ENCODE measurements around the gene COL7A1.
A peak's percentile ranks its signal among the peaks of the same experiment; 100 is the strongest.

COL7A1 gene

DNA sequence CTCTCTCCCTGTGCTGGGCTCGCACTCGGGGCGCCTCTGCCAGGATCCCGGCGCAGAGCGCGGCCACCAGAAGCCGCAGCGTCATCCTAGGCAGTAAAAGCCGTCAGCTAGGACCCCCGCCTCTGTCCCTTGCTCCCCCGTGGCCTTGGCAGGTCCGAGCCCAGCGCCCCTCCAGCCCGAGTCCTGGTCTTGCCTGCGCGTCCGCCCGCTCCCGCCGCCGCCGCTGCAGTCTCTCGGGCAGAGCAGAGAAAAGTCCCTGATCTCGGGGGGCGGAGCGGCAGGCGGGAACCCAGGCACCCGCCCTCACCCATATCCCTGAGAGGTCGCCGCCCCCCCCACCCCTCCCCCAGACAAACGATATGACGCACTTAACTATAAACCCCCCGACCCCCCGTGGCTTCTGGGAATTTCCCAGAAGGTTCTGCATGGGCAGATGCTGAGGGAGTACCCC is at the start of gene COL7A1:
Gene COL7A1, minus strand, starts transcription at position 255 of the 451 bp plus-strand sequence. Its CDS starts 170 bp downstream, at position 85.
- no peak for DNase-seq

DNA sequence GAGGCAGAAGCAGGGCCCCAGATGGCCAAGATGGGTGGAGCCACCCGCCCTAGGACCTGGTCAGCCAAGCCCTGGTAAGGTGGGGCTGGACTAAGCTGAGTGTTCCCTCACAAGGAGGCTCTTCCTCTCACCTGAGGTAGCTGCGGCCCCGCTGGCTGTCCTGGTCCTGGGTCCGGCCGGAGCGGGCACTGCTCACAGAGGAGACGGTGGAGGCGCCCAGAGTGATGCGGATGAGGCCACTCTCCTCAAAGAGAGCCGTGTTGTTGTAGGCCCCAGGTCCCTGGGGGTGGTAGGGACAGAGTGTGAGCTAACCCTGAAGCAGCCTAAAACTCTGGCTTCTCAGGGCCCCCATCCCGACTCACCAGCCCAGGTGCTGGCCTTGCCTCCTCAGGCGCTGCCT is 47.5 kb upstream of the COL7A1 start:
- DNase-seq, result no peak

DNA sequence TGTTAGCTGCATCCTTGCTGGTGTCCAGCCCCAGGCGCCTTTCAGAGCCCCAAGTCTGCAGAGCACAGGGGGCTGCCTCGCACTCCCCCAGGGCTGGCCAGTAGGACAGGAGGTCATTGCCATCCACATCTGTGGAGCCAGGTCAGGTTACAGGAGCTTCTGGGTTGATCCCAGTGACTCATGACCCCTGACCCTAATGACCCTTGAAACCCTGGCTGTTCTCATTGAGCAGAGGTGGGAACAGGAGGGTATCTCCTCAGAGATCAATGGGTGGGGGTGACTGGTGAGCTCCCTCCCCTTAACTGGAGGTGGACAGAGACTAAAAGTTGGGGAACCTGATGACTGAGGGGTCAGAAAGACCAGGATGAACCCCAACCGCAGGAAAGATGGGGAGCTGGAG is 46.3 kb upstream of the COL7A1 start:
- DNase-seq, result no peak

DNA sequence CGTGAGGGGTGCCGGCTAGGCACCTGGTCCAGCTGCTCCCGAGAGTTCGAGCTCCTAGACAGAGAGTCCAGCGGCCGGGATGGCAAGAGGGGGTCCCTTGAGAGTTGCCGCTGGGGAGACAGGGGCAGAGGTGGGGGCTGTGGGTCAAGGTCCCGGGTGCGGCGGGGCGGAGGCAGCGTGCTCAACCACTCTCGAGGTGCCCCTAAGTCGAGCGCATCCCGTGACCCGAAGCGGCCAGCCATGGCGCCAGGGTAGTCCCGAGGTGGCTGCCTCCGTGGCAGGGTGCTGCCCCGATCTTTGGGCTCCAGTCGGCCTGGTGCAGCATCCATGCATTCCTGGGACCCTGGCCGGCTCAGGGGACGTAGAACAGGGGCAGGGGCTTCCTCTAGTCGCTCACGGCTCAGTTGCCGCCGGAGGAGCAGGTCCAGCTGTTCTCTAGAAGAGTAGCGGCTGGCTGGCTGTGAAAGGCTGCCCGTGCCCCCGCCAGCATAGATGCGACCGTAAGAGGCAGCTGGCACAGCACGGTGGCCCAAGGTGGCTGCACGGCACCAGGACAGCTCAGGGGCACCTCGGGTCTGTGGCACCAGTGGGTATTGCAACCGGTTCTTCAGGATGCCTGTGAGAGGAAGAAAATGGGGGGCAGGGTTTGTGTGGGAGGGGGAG is 44.9 kb upstream of the COL7A1 start:
- DNase-seq, result no peak

DNA sequence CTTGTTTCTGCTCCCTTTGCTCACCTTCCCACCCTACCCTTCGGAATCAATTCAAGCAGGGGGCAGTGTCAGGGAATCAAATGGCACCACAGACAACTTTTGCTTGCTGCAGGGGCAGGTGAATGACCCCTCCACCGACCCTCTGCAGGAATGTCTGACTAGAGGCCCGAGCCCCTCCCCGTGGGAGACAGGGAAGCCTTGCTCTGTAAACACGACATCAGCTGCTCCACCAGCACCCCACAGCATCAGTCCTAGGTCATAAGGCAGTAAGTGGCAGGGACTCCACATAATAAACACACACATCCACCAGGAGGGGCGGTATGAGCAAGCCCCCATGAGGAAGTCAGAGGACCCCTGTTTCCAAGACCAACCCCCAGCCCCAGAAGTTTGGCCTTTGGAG is 42.2 kb upstream of the COL7A1 start:
- DNase-seq, result no peak

DNA sequence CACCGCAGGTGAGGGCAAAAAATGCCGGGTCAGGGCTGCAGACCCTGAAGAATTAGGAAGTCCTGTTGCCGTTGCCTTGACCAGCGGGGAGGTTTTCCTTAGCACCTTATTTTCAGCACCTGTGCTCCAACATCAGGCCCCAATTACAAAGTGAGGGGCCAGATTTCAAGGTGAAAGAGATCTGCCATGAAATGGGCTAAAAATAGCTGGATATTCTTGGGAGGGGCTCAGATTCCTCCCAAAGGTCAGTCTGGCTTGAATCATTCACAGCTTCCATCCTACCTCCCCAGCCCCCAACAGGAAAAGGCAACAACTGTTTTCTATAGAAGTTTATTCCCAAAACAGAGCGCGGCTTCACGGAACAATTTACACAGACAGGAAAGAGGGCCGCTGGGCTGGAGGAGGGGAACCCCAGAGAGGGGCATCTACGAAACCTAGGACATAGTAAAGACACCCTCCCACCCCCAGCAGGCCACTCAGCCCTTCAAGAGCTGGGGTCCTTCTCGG is 41.1 kb upstream of the COL7A1 start:
- no peak for DNase-seq

DNA sequence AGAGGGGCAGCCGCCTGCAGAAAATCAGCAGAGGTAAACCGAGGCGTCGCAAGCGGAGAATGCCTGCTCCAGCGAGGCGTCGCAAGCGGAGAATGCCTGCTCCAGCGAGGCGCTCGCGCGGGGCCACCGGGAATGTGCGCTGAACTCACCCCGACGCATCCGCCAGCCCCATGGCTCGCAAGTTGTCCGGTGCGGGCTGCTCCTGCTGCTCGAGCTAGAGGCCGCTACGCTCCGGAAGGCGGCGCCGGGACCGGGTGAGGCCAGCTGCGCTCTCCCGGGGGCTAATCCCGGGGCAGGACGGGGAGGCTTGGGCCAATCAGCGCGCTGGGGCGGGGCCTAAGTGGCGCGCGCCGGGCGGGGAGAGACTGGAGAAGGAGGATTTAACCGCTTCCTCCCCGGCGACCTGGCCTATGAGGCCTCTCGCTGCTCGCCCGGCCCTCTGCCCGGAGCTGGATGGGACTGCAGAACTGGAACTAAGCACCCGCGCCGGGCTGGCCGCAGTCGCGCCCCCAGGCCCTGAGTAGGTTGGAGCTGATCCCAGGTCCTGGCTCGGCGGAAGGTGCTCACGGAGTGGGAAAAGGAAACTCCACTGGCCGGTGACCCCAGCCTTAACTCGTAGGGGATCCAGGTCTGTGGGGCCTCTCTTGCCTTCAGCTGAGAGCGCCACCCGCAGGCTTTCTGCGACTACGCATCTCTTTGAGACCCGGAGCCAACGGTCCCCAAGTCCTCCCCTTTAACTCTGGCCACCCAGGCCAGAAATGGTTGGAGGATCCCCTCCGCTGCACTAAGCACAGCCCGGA is 40.3 kb upstream of the COL7A1 start, which contains the start of gene SLC26A6:
Gene SLC26A6, minus strand, starts transcription at position 240 of the 800 bp plus-strand sequence. Its CDS starts 68 bp downstream, at position 172.
- DNase-seq, result peak; percentile 67

DNA sequence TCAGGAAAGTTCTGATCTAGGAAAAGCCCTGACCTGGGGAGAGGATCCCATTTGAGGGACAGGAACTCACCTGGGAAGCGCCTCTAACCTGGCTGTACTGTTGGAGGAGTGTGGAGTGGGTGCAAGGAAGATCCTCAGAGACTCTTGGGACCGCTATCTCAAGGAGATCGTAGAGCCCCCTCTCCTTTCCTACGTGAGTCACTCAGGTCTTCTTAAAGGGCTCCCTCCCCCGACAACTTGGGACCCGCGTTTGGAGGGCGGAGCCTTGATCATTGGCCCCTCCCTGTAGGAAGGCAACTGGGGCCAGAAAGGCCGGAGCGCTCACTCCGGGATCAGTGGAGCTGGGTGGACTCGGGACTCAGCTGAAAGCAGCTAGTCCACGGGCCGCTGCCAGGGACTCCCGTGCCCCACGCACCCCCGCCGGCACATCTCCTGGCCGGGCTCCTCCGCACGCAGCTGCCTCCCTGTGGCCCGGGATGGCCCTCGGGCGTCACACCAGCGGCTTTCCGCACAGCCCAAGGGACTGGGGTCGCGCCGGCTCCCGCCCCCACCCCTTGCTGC is 39.6 kb upstream of the COL7A1 start:
- DNase-seq, result no peak

DNA sequence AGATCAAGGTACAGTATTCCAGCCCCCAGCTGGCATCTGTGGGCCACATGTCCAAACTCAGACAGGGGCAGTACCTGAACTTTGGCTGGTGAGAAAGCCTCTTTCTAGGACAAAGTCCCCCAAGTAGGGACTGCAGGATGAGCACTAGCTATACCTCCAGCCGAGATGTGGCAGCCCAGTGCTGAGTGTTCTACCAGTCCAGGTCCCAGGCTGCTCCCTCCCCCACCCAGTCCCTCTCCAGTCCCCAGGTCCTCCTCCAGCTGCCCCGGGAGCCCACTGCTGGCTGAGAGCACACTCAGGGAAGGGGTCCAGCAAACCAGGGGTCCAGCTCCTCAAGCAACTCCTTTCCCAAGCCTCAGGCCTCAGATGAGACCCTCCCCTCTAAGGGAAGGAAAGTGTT is 38.6 kb upstream of the COL7A1 start:
- DNase-seq, result no peak

DNA sequence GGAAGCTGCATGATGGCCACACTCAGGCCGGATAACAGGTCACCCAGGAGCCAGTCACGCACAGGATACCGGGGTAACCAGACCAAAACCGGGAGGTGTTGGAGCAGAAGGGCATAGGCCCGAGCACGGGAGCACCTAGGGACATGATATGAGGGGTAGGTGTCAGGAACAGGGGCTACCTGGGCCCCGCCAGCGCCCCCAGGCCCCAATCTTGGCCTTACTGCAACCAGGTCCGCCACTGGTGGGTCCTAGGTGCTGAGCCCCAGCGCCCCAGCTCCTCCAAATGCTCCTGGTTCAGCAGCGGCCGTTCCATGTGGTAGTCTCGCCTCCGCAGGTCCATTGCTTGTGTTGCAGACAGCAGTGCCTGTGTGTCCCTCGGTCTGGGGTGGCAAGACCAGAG is 38.1 kb upstream of the COL7A1 start:
- DNase-seq, result no peak

DNA sequence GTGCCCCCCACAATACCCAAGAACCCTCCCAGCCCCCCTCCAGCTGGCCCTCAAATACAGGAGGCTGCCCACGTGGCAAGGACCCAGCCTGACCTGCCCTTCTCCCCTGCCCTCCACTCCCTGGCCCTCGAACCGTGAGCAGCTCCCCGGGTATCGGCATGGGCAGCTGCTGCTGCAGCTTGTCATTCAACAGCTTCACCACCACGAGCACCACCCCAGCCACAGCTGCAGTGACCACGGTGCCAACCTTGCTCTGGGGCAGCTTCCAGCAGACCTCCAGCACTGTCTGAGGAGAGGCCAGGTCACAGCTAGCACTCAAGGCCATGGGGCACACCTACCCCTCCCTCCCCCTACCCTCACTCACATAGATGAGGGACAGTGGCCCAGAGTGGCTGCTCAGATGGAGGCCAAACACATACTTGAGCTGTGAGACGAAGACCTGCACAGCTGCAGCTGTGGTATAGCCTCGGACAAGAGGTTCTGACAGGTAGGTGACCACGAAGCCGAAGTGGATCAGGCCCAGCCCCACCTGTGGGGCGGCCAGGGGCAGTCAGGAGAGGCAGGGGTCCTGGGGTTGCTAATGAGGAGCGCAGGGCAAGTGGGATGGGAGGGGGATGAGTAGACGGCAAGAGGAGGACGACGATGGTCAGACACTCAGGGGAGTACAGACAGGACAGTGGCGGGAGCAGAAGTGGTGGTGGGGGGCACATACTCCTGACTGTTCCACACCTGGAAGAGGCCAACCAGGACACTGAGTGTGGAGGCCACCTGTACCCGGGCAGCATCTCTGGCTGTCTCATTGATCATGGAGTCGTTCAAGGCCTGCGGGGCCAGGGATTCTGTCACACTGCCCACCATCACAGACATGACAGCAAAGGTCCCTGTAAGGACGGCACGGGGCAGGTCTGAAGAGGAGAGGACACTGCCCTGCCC is 36.7 kb upstream of the COL7A1 start:
- no peak for DNase-seq

DNA sequence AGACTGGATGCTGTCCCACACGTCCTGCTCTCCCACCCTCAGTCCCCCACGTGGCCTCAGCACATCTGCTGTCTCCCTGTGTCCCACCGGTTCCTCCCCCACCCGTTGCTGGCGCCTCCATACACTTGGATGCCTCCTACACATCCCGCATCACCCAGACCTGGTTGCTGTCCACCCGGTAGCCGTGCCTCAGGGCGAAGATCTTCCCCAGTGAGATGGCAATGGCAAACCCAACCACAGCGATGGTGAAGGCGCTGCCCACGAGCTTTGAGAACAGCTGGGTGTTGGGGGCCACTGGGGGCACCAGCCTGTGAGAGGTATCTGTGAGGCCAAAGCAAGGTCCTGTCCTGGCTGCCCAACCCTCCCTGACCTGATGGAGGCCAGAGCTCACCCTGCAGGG is 35.7 kb upstream of the COL7A1 start:
- DNase-seq, result no peak

DNA sequence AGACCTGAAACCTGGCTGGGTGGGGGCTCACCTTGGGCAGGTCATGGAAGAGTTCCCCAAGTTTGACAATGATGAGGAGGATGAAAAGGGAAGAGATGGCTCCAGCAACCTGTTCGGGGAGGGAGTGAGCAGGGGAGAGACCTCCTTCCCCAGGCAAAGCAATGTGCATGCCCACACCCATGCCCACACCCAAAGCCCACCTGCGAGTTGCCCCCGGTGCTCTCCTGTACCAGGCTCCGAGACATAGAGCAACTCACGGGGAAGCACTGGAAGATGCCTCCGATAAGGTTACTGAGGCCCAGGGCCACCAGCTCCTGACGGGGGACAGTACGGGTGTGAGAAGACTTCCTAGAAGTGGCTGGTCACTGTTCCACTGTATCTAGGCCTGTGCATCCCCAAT is 35.3 kb upstream of the COL7A1 start:
- DNase-seq, result no peak

DNA sequence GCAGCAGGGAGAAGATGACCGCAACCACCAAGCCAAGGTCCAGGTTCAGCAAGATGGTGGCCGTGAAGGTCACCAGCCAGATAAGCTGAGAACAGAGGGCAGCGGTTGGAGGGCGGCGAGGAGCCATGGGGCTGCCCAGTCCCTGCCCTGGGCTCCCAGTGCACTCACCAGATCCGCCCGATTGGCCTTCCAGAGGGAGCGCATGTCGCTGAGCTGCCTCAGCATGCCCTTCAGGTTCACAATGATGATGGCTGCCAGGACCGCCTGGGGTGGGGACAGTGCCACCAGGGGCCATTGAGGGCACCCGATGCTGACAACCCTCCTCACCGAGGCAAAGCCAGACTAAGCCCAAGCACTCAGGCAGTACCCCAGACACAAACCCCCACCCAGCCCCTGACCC is 34.8 kb upstream of the COL7A1 start:
- no peak for DNase-seq

DNA sequence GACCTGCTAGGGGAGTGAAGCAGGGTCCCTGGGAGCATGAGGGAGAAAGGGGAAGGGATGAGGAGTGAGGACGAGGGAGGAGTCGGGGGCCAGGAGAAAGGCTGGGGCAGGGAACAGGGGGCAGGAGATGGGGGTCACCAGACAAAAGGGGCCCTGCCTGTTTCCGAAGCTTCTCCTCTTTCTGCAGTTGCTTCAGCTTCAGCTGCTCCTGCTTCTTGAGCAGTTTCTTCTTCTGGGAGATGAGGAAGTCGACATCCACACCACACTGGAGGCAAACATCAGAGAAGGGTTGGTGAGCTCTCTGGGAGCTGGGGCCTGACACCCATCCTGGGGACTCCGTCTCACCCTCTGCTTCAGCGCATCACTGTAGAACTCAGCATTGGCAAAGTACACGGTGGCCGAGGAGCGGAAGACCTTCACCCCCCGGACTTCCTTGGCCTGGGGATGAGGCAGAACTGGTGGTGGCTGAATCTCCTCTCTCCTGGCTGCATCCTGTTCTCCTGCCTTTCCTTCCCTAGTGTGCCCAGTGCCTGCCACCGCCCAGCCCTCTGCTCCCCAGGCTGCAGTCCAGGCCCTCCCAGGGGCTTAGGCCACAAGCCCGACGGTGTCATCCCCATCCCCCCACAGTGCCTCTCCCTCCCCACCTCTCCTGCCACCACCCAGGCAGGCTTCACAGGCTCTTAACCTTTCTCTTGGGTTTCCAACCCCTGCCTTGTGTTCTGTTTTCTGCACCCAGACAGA is 33.3 kb upstream of the COL7A1 start:
- no peak for DNase-seq

DNA sequence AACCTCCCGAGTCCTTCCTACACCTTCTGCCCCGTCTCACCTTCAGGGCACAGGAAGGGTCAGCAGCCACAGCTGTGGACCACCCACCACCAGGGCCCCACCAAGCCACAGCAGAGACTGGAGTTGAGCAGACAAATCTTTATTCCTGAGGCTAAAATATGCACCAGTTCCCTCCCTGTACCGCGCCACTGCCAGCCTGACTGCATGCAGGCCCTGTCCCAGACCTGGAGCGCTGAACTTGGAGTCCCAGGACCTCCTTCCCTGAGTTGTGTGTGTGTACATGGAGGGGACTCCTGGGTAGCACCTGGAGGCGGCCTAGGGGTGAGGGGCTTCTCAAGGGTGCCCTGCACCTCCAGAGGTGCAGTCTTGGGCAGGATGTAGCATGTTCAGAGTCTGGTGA is 30.5 kb upstream of the COL7A1 start:
- DNase-seq, result no peak

DNA sequence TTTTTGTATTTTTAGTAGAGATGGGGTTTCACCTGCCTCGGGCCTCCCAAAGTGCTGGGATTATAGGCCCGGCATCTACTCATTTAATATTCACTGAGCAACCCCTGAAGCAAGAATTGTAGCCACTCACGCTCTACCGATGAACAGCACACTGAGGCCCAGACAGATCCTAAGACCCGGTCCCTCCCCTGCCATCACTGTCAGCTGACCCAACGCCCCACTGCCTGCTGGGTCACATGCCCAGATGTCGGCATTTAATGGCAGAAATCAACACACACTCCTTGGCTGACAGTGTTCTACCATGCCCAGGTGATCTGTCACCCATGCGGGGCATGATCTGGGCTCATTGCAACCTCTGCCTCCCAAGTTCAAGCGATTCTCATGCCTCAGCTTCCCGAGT is 29.6 kb upstream of the COL7A1 start:
- DNase-seq, result no peak

DNA sequence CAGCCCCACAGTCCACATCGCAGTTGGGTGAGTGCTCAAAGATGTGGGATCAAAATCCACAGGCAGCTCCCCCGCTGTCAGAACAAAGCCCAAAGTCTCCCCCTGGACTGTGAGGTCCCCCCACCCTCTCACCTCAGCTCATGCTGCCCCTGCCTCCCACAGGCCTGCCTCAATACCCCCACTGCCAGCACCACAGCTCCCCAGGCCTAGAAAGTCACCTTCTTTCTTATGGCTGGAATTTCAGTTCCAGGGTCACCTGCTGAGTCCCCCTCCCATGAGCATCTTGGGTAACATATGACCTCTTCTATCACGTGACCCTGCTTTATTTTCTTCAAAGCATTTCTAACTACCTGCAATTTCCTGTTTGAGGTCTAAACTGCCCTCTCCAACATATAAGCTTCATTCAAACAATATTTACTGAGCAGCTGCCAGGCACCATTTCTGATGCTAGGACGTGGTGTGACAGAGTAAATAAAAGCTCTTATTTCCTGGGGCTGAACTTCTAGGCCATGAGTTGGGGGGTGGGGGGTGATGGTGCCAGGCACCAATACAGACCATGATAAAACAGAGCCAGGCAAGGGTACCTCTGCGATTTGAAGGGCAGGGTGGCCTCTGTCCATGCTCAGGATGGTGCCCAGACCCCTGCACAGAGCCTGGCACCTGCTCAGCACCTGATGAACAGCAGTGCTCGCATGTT is 28.9 kb upstream of the COL7A1 start:
- DNase-seq, result peak; percentile 70

DNA sequence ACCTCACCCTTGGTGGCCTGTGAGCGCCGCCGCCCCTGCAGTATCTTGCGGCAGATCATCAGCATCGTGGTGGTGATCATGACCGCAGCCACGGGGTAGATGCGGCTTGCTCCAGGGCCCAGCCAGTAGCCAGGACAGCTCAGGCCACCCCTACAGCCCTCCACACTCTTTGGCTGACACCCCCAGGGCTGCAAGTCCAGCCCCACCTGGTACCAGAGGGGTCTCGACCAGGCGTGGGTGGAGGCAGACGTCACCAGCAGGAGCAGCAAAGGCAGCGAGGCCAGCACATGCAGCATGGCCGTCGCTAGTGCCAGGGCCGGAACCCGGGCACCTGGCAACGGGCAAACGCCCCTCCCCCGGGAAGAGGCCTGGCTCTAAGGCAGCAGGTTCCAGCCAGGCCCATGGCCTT is 26.3 kb upstream of the COL7A1 start, which contains the start of gene TMEM89:
Gene TMEM89, minus strand, starts transcription at position 309 of the 409 bp plus-strand sequence. Its CDS starts 13 bp downstream, at position 296.
- no peak for DNase-seq

DNA sequence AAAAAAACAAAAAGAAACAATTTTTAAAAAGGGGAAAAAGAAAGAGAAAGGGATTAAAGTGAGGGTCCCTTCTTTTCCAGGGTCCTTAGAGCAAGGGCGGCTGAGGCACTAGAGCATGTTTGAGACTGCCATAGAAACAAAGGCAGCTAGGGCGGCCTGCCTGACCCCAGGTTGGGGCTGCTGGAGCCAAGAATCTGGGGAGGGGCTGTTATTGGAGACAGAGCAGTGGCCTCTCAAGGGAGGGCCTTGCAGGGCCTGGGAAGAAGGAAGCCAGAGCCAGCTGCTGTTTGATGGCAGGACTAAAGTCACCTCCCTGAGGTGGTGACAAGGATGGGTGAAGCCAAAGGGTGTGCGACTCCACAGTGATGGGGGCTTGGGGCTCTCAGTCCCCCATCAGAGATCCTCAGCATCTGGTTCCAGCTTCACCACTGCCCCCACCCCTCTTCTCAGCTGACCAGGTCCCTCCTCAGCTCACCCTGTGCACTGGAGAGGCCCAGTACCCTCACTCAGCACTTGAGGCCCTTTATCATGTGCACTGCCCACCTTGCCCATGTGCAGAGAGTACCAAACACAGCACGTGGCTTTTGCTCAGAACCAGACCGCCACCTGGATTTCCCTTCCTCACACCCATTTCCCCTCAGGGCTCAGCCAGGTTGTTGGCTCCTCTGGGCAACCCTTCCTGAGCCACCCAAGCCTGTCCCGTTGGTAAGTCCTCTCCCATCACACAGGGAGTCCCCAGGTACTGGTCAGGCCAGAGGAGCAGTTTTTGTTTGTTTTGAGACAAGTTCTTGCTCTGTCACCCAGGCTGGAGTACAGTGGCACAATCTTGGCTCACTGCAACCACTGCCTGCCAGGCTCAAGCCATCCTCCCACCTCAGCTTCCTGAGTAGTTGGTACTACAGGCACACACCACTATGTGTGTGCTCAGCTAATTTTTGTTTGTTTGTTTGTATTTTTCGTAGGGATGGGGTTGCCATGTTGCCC is 24.7 kb upstream of the COL7A1 start:
- no peak for DNase-seq
